NB4 (cell line): ENCODE data around the gene SCAP.

ENCODE experiments used
- CTCF ChIP-seq: IDR thresholded peaks from one replicate; pipeline ENCODE4 v1.5.1; 2012; ENCODE audit warnings: low read depth, low read length
- MYC ChIP-seq: IDR thresholded peaks from 2 replicates; pipeline ENCODE4 v1.6.1; 2011; ENCODE audit warnings: low read depth, low read length
- POLR2A ChIP-seq: IDR thresholded peaks from 2 replicates; pipeline ENCODE4 v1.6.1; 2011; ENCODE audit warnings: mild to moderate bottlenecking; ENCODE audit not compliant: insufficient read length; ENCODE audit errors: extremely low read depth

GRCh38 chr3:47422743-47423142 is 53.0 kb downstream of the SCAP start:
- no peak for TF ChIP-seq CTCF
- TF ChIP-seq POLR2A = no peak
- TF ChIP-seq MYC = no peak
